Activated T-cell treated with anti-CD3 and anti-CD28 coated beads for 1 hour (primary cell): ENCODE data around the gene DTD2.
"Not testable (repeated sequence)": the region's sequence is repeated elsewhere in the genome, so short reads cannot be mapped to it uniquely, and the experiment has no call there.

Experiments used
- DNase-seq: peaks from one replicate; pipeline ENCODE4 v3.0.0-alpha.2; 2020; ENCODE audit warnings: low read depth

Gene DTD2

DNA sequence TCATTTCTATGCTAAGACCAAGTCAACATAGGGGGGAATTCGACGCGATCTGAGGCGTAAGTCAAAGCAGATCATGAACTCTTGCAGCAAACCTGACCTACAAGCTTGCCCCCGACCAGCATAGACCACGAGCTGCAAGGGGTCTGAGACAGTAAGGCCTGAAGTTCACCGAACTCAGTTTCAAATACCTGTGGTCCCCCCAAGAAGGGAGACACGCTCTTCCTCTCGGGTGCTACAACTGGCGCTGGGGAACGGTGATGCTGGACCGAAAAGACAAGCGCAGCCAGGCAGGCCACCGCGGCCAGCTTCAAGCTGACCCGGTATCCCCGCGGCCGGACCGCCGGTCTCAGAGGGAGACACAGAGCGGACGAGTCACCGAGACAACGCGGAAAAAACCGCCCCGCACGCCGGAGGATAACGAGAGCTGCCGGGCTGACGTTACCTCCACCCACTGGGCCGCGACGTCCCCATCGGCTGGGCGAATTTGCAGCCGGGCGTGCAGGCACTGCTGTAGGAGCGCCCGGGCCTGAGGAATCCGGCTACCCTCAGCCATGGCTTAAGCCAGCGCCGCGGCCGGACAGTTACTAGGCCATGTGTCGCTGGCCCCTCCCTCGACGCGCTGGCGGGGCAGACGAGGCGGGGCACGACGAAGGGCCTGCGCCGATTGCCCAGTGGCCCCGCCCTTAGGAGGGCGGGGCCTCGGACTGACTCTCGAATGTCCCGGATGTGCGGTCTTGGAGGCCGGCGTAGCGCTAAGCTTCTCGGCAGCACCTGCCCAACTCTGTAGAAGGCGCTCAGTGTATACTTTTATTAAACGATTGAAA, at the start of gene DTD2:
DTD2 (minus strand) TSS at position 666 of the 824 bp plus-strand sequence; CDS start at position 553, 113 bp downstream.
- DNase-seq: peak; percentile 90

DNA sequence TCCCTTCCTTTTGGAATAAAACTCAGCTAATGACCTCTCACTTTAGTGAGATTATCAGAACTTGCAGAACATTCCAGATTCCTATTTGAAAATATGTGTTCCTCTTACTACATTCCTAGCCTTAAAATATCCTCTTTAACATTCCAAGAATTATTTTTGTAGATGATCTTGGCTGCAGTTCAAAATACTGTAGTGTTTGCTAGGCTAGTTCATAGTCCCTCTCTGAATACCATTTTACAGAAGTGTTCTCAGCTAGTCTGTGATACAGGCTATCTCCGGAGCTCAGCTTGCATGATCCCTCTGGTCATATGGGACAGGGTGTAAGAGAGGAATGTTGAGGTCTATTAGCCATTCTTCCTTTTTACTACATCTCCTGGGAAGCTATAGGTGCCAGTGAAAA, 48.1 kb upstream of the DTD2 start:
- DNase-seq: no peak

- DNase-seq: no peak
Measured at GRCh38 chr14:31501870-31502269, 44.6 kb upstream of the DTD2 start.

DNA sequence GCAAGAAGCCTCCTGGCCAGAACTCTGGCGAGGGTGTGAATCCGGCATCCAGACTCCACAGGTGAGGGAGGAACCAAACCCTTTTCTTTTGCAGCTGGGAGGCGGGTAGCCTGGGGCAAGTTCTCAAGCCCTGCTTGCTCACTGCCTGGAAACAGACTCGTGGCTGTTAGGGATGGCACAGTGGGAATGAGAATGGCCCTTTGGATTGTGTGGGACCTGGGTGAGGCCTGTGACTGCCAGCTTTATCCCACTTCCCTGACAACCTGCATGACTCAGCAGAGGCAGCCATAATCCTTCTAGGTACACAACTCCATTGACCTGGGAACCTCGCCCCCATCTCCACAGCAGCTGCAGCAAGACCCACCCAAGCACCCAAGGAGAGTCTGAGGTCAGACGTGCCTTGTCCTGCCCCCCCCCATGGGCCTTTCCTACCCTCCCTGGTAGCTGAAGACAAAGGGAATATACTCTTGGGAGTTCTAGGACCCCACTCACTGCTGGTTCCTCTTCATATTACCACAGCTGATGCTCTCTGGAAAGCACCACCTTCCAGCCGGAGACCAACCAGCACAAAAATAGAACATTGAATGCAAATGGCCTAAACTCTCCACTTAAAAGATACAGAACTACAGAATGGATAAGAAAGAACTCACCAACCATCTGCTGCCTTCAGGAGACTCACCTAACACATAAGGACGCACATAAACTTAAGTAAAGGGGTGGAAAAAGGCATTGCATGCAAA, 35.6 kb upstream of the DTD2 start:
- DNase-seq: no peak

DNA sequence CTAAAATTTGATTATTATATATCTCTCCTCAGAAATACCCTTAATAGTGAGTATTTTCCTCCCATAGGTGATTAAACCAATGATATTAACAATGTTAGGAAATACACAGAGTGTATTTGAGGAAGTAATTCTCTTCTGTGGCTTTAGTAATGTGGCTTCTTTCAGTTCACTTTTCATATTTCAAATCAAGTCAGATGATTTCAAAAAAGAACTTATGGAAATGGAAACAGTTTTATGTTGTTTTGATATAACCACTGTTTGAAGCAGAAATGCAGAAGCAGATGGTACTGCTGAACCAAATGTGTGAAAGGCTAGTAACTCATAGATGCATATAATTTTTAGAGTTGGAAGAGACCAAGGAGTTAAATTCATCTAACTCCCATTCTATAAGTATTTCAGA, 32.4 kb upstream of the DTD2 start:
- DNase-seq: no peak

- DNase-seq: no peak
Measured at GRCh38 chr14:31487886-31488285, 30.6 kb upstream of the DTD2 start, which contains the start of gene GPR33. Gene GPR33 (minus strand): TSS chr14:31488039. CDS start chr14:31483965, 4,074 bp downstream.

DNA sequence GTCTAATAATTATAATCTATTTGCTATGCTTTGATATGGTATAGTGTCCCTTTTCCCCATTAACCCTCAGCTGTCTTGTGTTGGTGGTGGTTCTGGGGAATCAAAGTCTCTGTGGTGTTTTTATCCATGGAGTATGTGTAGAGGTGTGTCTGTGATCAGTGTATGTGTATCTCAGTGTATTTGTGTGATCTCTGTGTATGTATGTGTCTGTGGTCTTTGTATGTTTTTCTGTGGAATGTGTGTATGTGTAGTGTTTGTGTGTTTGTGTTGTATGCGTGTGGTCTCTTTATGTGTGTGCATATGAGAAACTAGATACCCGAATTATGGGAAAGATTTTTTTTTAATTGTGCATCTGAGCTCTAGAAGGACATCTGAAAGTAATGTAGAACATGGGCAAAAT, 29.5 kb upstream of the DTD2 start:
- no peak for DNase-seq

DNA sequence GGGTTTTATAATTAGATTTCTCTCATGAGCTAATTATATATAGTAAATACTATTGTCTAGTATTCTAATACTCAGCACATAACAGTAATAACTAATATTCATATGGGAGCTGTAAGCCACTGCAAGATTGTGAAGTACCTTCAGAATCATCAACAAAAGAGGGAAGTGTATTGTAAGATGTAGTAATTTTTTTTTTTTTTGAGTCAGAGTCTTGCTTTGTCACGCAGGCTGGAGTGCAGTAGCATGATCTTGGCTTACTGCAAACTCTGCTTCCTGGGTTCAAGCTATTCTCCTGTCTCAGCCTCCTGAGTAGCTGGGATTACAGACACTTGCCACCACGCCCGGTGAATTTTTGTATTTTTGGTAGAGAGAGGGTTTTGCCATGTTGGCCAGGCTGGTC, 27.4 kb upstream of the DTD2 start:
- DNase-seq: no peak

DNA sequence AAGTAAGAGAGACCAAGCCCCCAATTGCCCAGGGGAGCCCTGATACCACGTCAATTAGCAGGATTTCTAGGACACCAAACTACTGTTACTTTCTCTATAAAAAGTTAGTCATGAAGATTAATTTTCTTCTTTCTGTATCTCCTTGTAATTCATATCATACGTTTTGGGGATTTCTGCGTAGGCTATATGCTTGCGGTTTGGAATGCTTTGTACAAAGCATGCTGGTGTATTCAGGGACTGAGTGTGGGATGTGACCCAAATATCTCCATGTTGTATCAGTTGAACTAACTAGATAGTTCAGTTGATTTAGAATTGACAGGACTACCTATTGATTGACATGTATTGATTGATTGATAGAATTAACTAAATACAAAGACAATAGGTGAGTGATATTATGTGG, 22.9 kb upstream of the DTD2 start:
- DNase-seq: no peak

GRCh38 chr14:31479027-31479426, 21.7 kb upstream of the DTD2 start:
- DNase-seq: no peak

DNA sequence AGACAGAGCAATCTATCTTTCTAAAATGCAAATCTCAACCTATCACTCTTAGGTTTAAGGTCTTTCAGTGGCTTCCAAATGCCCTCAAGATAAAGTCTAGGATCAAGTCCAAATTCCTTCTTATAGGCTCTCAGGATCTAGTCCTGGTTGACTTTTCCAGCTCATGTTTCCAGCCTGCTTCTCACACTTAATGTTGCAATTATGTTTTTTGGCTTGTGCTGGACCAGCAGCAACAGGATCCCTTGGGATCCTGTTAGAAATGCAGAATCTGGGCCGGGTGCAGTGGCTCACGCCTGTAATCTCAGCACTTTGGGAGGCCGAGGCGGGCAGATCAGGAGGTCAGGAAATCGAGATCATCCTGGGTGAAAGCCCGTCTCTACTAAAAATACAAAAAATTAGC, 19.9 kb upstream of the DTD2 start:
- no peak for DNase-seq

- DNase-seq: no peak
Measured at GRCh38 chr14:31476131-31476866, 19.0 kb upstream of the DTD2 start.

GRCh38 chr14:31466554-31466953, 9.2 kb upstream of the DTD2 start:
- DNase-seq: no peak

GRCh38 chr14:31465111-31465510, 7.8 kb upstream of the DTD2 start:
- DNase-seq: no peak

GRCh38 chr14:31462450-31462849, 5.1 kb upstream of the DTD2 start:
- not testable (repeated sequence) for DNase-seq

DNA sequence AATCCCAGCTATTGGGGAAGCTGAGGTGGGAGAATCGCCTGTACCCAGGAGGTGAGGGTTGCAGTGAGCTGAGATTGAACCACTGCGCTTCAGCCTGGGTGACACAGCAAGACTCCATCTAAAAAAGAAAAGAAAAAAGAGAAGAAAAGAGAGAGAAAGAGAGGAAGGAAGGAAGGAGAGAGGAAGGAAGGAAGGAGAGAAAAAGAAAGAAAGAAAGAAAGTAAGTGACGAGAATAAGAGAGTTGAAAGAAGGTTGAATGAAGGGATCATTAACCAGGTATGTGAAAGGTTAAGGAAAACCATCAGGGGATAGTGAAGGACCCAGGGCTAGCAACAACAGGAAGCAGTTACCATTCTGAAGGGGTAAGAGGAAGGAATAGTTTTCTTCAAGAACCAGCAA, 4.2 kb upstream of the DTD2 start:
- DNase-seq: no peak

DNA sequence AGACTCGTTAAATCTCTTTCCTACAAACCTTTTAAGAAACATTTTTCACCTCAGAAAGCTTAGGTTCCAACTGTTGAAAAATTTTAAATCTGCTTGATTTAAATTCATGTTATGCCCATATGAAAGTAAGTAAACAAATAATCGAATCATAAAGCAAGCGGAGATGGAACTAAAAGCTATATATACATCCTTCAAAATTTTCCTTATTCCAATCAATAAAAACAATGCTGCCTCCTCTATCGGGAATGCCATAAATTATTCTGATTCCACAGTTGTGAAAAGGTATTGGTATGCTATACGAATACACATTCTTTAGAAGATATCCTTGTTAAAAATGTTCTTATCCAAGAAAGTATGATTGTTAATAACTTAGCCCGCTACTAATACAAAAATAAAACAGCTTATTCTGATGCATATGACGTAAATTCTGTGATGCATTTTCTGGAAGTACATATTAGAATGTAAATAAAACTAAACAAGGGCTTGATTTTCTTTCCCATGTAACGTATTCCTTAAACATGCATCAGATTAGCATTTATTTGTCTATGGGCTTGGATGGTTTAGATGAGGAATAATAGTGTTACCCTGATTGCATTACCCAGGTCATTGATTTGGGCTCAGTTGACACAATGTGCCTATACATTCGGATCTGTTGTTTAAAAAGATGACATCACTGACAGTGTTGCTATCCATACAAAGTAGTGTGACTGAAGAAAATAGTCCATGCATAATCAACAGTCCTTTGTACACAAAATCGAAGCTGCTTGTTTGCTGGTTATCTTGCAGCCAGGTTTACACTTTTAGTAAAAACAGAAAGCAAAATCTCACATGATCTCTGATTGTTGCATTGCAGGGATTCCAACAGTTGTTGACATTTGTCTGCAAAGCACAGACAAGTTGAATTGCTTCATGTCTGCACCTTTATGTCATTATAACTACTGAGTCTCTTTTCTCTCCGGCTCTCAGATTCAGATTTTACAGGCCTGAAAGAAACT, 656 bp upstream of the DTD2 start:
- no peak for DNase-seq

- DNase-seq: no peak
Measured at GRCh38 chr14:31449971-31450610, 7.2 kb downstream of the DTD2 start.

DNA sequence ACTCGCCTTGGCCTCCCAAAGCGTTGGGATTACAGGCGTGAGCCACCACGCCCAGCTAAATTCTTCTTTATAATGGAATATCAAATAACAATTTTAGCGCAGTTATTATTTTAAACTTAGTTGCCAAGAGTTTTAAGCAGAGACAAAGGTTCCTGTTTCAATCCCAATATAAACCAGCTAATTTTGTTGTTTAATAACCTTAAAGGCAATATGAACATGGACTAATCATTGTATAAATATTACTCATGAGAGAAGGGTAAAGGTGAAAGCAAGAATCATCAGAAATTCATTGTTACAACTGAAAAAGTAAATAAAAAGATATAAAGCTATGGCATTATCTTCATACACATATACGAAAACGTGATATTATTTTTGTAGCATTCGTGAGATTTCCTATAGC, 8.2 kb downstream of the DTD2 start:
- no peak for DNase-seq

- no peak for DNase-seq
Measured at GRCh38 chr14:31445703-31446102, 11.6 kb downstream of the DTD2 start.

GRCh38 chr14:31442284-31442683, 15.0 kb downstream of the DTD2 start:
- no peak for DNase-seq
